ENCODE measurements around the gene RNF212.

- TF ChIP-seq CTCF (conservative IDR thresholded peaks at IDR 0.05; ENCODE audit: low read depth, low read length) (no peak), EZH2 (IDR thresholded peaks at IDR 0.05; ENCODE audit: borderline replicate concordance, low read depth, low read length, poor library complexity, severe bottlenecking) (no peak)
Observed at GRCh38 chr4:1084394-1084793, 29.0 kb downstream of the RNF212 start.
